Measurements from ENCODE around the gene CCT4.
"Not testable (repeated sequence)": the region's sequence is repeated elsewhere in the genome, so short reads cannot be mapped to it uniquely, and the experiment has no call there.

Gene CCT4

GRCh38 chr2:61877571-61878245 lies 10.7 kb downstream of the CCT4 start:
- Histone ChIP-seq H3K27me3 (replicated peaks; ENCODE audit: control insufficient read depth, insufficient read depth, low read length) (no peaks in the 10 kb centered on the region), H3K4me3 (ENCODE audit: low read length) (no peak overlapping the region), H3K36me3 (ENCODE audit: control insufficient read depth, insufficient read depth, low read length, severe bottlenecking) (peaks cover 99% of the 10 kb centered on the region), H3K9me3 (ENCODE audit: control insufficient read depth, low read length) (no peaks in the 10 kb centered on the region), H3K4me1 (ENCODE audit: control insufficient read depth, insufficient read depth, low read length) (no peaks in the 10 kb centered on the region), H3K9ac (ENCODE audit: low read length) (no peak overlapping the region)
- DNase-seq (ENCODE audit: low read depth), result no peak

GRCh38 chr2:61876400-61876799 lies 12.1 kb downstream of the CCT4 start:
- Histone ChIP-seq H3K4me3 (ENCODE audit: low read length) (no peak overlapping the region), H3K36me3 (ENCODE audit: control insufficient read depth, insufficient read depth, low read length, severe bottlenecking) (peaks cover 99% of the 10 kb centered on the region), H3K9ac (ENCODE audit: low read length) (no peak overlapping the region), H3K9me3 (ENCODE audit: control insufficient read depth, low read length) (no peaks in the 10 kb centered on the region), H3K4me1 (ENCODE audit: control insufficient read depth, insufficient read depth, low read length) (no peaks in the 10 kb centered on the region), H3K27me3 (replicated peaks; ENCODE audit: control insufficient read depth, insufficient read depth, low read length) (no peaks in the 10 kb centered on the region)
- DNase-seq (ENCODE audit: low read depth), result no peak

DNA sequence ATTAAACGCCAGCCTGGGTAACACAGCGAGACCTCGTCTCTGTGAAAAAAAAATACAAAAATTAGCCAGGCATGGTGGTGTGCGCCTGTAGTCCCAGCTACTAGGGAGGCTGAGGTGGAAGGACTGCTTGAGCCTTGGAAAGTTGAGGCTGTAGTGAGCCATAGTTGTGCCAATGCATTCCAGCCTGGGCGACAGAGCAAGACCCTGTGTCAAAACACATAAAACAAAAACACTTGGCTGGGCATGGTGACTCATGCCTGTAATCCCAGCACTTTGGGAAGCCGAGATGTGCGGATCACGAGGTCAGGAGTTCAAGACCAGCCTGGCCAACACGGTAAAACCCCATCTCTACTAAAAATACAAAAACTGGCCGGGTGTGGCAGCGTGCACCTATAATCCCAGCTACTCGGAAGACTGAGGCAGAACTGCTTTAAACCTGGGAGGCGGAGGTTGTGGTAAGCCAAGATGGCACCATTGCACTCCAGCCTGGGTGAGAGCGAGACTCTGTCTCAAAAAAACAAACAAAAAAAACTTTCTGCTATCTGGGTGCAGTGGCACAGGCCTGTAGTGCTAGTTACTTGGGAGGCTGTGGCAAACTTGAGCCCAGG lies 21.9 kb downstream of the CCT4 start:
- H3K27me3 ChIP-seq (replicated peaks; ENCODE audit: control insufficient read depth, insufficient read depth, low read length); H3K9ac ChIP-seq (ENCODE audit: low read length); H3K9me3 ChIP-seq (ENCODE audit: control insufficient read depth, low read length); DNase-seq (ENCODE audit: low read depth); H3K4me1 ChIP-seq (ENCODE audit: control insufficient read depth, insufficient read depth, low read length); H3K4me3 ChIP-seq (ENCODE audit: low read length): not testable (repeated sequence)
- peaks cover 69% of the 10 kb centered on the region for H3K36me3 ChIP-seq (ENCODE audit: control insufficient read depth, insufficient read depth, low read length, severe bottlenecking)

- H3K4me1 ChIP-seq (ENCODE audit: control insufficient read depth, insufficient read depth, low read length), result no peaks in the 10 kb centered on the region
Observed at GRCh38 chr2:61862085-61862484, 26.4 kb downstream of the CCT4 start.

DNA sequence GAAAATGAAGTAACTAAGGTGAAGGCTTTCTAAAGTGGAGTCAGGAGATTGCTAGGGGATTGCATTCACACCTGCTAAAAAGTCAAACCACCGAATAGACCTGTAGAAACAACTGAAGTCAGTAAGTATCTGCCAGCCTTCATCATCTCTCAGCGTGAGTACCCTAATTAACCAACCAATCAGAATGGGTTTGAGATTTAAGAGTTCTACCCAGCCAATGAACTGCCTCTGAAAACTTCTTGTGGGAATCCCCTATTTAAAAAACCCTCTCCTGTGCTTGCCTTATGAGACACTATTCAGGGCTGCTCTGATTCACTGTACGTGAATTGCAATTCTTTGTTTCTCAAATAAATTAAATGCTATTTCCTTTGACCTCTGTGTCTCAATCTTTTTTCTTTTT lies 31.2 kb downstream of the CCT4 start:
- Histone ChIP-seq H3K4me3 (ENCODE audit: low read length) (no peak overlapping the region), H3K4me1 (ENCODE audit: control insufficient read depth, insufficient read depth, low read length) (peaks cover 12% of the 10 kb centered on the region), H3K27me3 (replicated peaks; ENCODE audit: control insufficient read depth, insufficient read depth, low read length) (no peaks in the 10 kb centered on the region), H3K36me3 (ENCODE audit: control insufficient read depth, insufficient read depth, low read length, severe bottlenecking) (no peaks in the 10 kb centered on the region), H3K9me3 (ENCODE audit: control insufficient read depth, low read length) (no peaks in the 10 kb centered on the region), H3K9ac (ENCODE audit: low read length) (no peak overlapping the region)
- no peak for DNase-seq (ENCODE audit: low read depth)

More at GRCh38 chr2:61862085-61862484, 26.4 kb downstream of the CCT4 start:
- no peaks in the 10 kb centered on the region for H3K27me3 ChIP-seq (replicated peaks; ENCODE audit: control insufficient read depth, insufficient read depth, low read length)
- DNase-seq (ENCODE audit: low read depth), result no peak
- H3K9me3 ChIP-seq (ENCODE audit: control insufficient read depth, low read length), result no peaks in the 10 kb centered on the region
- no peak overlapping the region for H3K9ac ChIP-seq (ENCODE audit: low read length)
- H3K4me3 ChIP-seq (ENCODE audit: low read length), result no peak overlapping the region
- peaks cover 31% of the 10 kb centered on the region for H3K36me3 ChIP-seq (ENCODE audit: control insufficient read depth, insufficient read depth, low read length, severe bottlenecking)

- Histone ChIP-seq H3K9ac (ENCODE audit: low read length) (peak overlapping the region; percentile 84), H3K9me3 (ENCODE audit: control insufficient read depth, low read length) (no peaks in the 10 kb centered on the region), H3K4me3 (ENCODE audit: low read length) (peak overlapping the region; percentile 93), H3K27me3 (replicated peaks; ENCODE audit: control insufficient read depth, insufficient read depth, low read length) (no peaks in the 10 kb centered on the region), H3K4me1 (ENCODE audit: control insufficient read depth, insufficient read depth, low read length) (peaks cover 12% of the 10 kb centered on the region), H3K36me3 (ENCODE audit: control insufficient read depth, insufficient read depth, low read length, severe bottlenecking) (no peaks in the 10 kb centered on the region)
- no peak for DNase-seq (ENCODE audit: low read depth)
Observed at GRCh38 chr2:61855318-61855613, 33.2 kb downstream of the CCT4 start.

GRCh38 chr2:61854564-61855317 lies 33.7 kb downstream of the CCT4 start:
- Histone ChIP-seq H3K4me1 (ENCODE audit: control insufficient read depth, insufficient read depth, low read length) (peaks cover 12% of the 10 kb centered on the region), H3K9me3 (ENCODE audit: control insufficient read depth, low read length) (no peaks in the 10 kb centered on the region), H3K4me3 (ENCODE audit: low read length) (peak overlapping the region; percentile 93), H3K36me3 (ENCODE audit: control insufficient read depth, insufficient read depth, low read length, severe bottlenecking) (no peaks in the 10 kb centered on the region), H3K9ac (ENCODE audit: low read length) (peak overlapping the region; percentile 84), H3K27me3 (replicated peaks; ENCODE audit: control insufficient read depth, insufficient read depth, low read length) (no peaks in the 10 kb centered on the region)
- DNase-seq (ENCODE audit: low read depth), result peak; percentile 98

DNA sequence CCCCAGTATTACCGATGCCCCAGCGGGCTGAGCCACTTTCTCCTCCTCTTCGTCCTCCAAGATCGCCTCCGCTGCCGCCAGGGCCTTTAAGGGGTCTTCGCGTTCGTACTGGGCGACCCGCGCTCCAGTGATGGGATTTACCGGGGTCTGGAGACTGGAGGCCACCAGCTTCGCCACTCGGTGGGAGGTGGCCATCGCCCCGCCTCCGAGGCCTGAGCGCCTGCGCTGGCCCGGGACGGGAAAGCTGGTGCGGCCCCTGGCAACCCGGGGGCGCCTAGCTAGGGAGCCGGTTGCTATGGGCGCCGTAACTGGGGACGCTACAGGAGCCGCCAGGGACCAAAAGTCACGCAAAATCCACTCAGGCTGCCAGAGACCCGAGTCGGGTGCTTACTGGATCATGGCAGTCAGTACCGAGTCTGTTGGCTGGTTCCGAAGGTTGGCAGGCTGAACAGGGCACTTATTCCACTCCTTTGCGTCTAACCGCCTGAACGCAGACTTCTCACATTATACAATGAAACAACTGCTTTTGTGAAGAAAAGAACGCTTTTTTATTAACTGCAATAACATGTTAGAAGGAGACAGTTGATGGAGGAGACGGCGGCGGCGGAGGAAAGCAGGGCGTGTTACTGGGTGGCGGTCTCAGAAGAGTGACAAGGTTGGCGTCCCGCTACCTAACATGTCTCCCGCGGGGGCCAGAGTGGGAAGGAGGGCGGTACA lies 34.5 kb downstream of the CCT4 start, which contains the start of gene FAM161A:
FAM161A (minus strand) TSS at position 214 of the 717 bp plus-strand sequence; CDS start at position 195, 19 bp downstream.
- no peaks in the 10 kb centered on the region for H3K27me3 ChIP-seq (replicated peaks; ENCODE audit: control insufficient read depth, insufficient read depth, low read length)
- H3K9ac ChIP-seq (ENCODE audit: low read length), result peak within 1 kb of the TSS; percentile 84
- H3K4me1 ChIP-seq (ENCODE audit: control insufficient read depth, insufficient read depth, low read length), result peaks cover 12% of the 10 kb centered on the region
- peak within 1 kb of the TSS; percentile 93 for H3K4me3 ChIP-seq (ENCODE audit: low read length)
- peak; percentile 94 for DNase-seq (ENCODE audit: low read depth)
- no peaks in the 10 kb centered on the region for H3K36me3 ChIP-seq (ENCODE audit: control insufficient read depth, insufficient read depth, low read length, severe bottlenecking)
- H3K9me3 ChIP-seq (ENCODE audit: control insufficient read depth, low read length), result no peaks in the 10 kb centered on the region

DNA sequence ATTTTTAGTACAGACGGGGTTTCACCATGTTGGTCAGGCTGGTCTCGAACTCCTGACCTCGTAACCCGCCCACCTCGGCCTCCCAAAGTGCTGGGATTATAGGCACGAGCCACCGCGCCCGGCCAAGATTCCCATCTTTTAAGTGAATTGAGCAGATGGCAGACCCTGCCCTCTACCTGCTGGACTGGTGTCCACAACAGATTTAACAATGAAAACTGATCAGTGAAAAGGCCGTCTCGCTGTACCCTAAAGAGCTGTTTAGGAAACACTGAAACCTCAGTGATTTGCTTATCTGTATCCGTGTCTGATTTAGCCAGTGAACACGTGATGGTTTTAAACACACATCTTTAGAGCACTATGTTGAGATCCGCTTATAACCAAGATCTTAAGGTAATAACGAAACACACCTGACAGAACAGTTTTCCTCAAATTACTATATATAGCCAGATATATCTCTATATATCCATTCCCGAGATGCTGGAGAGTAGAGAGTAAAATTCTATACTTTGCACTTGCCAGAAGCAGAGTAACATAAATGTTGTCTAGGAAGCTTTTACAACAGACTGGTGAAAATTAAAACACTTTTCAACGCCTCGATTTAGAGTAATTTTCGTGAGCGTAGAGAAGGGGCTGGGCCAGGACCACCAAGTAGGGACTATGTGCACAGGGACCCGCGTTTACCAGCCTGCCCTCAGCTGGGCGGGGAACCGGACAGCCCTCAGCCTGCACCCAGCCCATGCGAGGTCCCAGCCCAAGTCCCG lies 35.2 kb downstream of the CCT4 start:
- Histone ChIP-seq H3K4me1 (ENCODE audit: control insufficient read depth, insufficient read depth, low read length) (peaks cover 12% of the 10 kb centered on the region), H3K36me3 (ENCODE audit: control insufficient read depth, insufficient read depth, low read length, severe bottlenecking) (no peaks in the 10 kb centered on the region), H3K27me3 (replicated peaks; ENCODE audit: control insufficient read depth, insufficient read depth, low read length) (no peaks in the 10 kb centered on the region), H3K9me3 (ENCODE audit: control insufficient read depth, low read length) (no peaks in the 10 kb centered on the region), H3K4me3 (ENCODE audit: low read length) (peak overlapping the region; percentile 93), H3K9ac (ENCODE audit: low read length) (peak overlapping the region; percentile 84)
- DNase-seq (ENCODE audit: low read depth), result peak; percentile 81

GRCh38 chr2:61851270-61851669 lies 37.2 kb downstream of the CCT4 start:
- H3K4me1 ChIP-seq (ENCODE audit: control insufficient read depth, insufficient read depth, low read length), result peaks cover 12% of the 10 kb centered on the region
- not testable (repeated sequence) for H3K36me3 ChIP-seq (ENCODE audit: control insufficient read depth, insufficient read depth, low read length, severe bottlenecking); H3K4me3 ChIP-seq (ENCODE audit: low read length); H3K9ac ChIP-seq (ENCODE audit: low read length); H3K27me3 ChIP-seq (replicated peaks; ENCODE audit: control insufficient read depth, insufficient read depth, low read length); DNase-seq (ENCODE audit: low read depth); H3K9me3 ChIP-seq (ENCODE audit: control insufficient read depth, low read length)
